ENCODE results near the gene PRSS27.

Gene PRSS27

GRCh38 chr16:2755158-2755557, 35.1 kb upstream of the PRSS27 start:
- Histone ChIP-seq H3K27ac (ENCODE audit: low read depth, low read length, poor library complexity, severe bottlenecking) (no peak overlapping the region), H2AFZ (ENCODE audit: low read length) (no peak overlapping the region), H3K9me3 (ENCODE audit: low read length) (no peaks in the 10 kb centered on the region), H4K20me1 (ENCODE audit: insufficient read depth, low read length) (peaks cover 7% of the 10 kb centered on the region), H3K9me2 (ENCODE audit: low read depth, low read length) (no peaks in the 10 kb centered on the region), H3K4me2 (ENCODE audit: low read length) (peak overlapping the region; percentile 87), H3K9ac (ENCODE audit: low read length) (peak overlapping the region; percentile 100; the same call in 1 of the 2 replicates), H3F3A (ENCODE audit: insufficient read depth, low read length) (no peaks in the 10 kb centered on the region), H3K4me3 (ENCODE audit: low read depth, low read length, poor library complexity, severe bottlenecking) (peak overlapping the region; percentile 94), H3K4me1 (ENCODE audit: insufficient read depth, low read length, severe bottlenecking) (peaks cover 33% of the 10 kb centered on the region), H3K36me3 (ENCODE audit: insufficient read depth, low read length) (peaks cover 72% of the 10 kb centered on the region), H3K27me3 (ENCODE audit: insufficient read depth, low read length) (no peaks in the 10 kb centered on the region), H3K79me2 (ENCODE audit: insufficient read depth, low read length) (peaks cover 48% of the 10 kb centered on the region)
- TF ChIP-seq EZH2 (IDR thresholded peaks at IDR 0.05; ENCODE audit: borderline replicate concordance, low read length), result no peak
- TF ChIP-seq CTCF (IDR thresholded peaks at IDR 0.05; ENCODE audit: low read length), result no peak

GRCh38 chr16:2753733-2754020, 33.7 kb upstream of the PRSS27 start:
- H3K79me2 ChIP-seq (ENCODE audit: insufficient read depth, low read length), result peaks cover 48% of the 10 kb centered on the region
- H3K27me3 ChIP-seq (ENCODE audit: insufficient read depth, low read length), result no peaks in the 10 kb centered on the region
- H3K4me1 ChIP-seq (ENCODE audit: insufficient read depth, low read length, severe bottlenecking), result peaks cover 33% of the 10 kb centered on the region
- peak overlapping the region; percentile 90 for H3K27ac ChIP-seq (ENCODE audit: low read depth, low read length, poor library complexity, severe bottlenecking)
- no peaks in the 10 kb centered on the region for H3F3A ChIP-seq (ENCODE audit: insufficient read depth, low read length)
- H4K20me1 ChIP-seq (ENCODE audit: insufficient read depth, low read length), result peaks cover 7% of the 10 kb centered on the region
- no peaks in the 10 kb centered on the region for H3K9me2 ChIP-seq (ENCODE audit: low read depth, low read length)
- no peaks in the 10 kb centered on the region for H3K9me3 ChIP-seq (ENCODE audit: low read length)
- peak overlapping the region; percentile 94 for H3K4me3 ChIP-seq (ENCODE audit: low read depth, low read length, poor library complexity, severe bottlenecking)
- H2AFZ ChIP-seq (ENCODE audit: low read length), result no peak overlapping the region
- TF ChIP-seq EZH2 (IDR thresholded peaks at IDR 0.05; ENCODE audit: borderline replicate concordance, low read length) (no peak), CTCF (IDR thresholded peaks at IDR 0.05; ENCODE audit: low read length) (no peak)
- peaks cover 66% of the 10 kb centered on the region for H3K36me3 ChIP-seq (ENCODE audit: insufficient read depth, low read length)
- H3K4me2 ChIP-seq (ENCODE audit: low read length), result peak overlapping the region; percentile 87
- H3K9ac ChIP-seq (ENCODE audit: low read length), result peak overlapping the region; percentile 100

GRCh38 chr16:2752850-2753732, 33.1 kb upstream of the PRSS27 start:
- Histone ChIP-seq H2AFZ (ENCODE audit: low read length) (no peak overlapping the region), H3K27ac (ENCODE audit: low read depth, low read length, poor library complexity, severe bottlenecking) (peak overlapping the region; percentile 90), H3K79me2 (ENCODE audit: insufficient read depth, low read length) (peaks cover 48% of the 10 kb centered on the region), H3K9me3 (ENCODE audit: low read length) (no peaks in the 10 kb centered on the region), H3K4me3 (ENCODE audit: low read depth, low read length, poor library complexity, severe bottlenecking) (peak overlapping the region; percentile 94), H3K27me3 (ENCODE audit: insufficient read depth, low read length) (no peaks in the 10 kb centered on the region), H3K9ac (ENCODE audit: low read length) (peak overlapping the region; percentile 100), H3K4me1 (ENCODE audit: insufficient read depth, low read length, severe bottlenecking) (peaks cover 33% of the 10 kb centered on the region), H4K20me1 (ENCODE audit: insufficient read depth, low read length) (peaks cover 7% of the 10 kb centered on the region), H3F3A (ENCODE audit: insufficient read depth, low read length) (no peaks in the 10 kb centered on the region), H3K4me2 (ENCODE audit: low read length) (peak overlapping the region; percentile 99), H3K36me3 (ENCODE audit: insufficient read depth, low read length) (peaks cover 60% of the 10 kb centered on the region), H3K9me2 (ENCODE audit: low read depth, low read length) (no peaks in the 10 kb centered on the region)
- TF ChIP-seq EZH2 (IDR thresholded peaks at IDR 0.05; ENCODE audit: borderline replicate concordance, low read length) (no peak), CTCF (IDR thresholded peaks at IDR 0.05; ENCODE audit: low read length) (no peak)
